Stimulated activated CD4-positive, alpha-beta T cell treated with anti-CD3 and anti-CD28 coated beads, Interleukin-4, amount 100 ng/mL, for 1 hour (primary cell): ENCODE results near the gene CD248.
"Not testable (repeated sequence)": the region's sequence is repeated elsewhere in the genome, so short reads cannot be mapped to it uniquely, and the experiment has no call there.

Experiments used
- DNase-seq: peaks from one replicate; pipeline ENCODE4 v3.0.0-alpha.2; 2020

CD248 gene

DNA sequence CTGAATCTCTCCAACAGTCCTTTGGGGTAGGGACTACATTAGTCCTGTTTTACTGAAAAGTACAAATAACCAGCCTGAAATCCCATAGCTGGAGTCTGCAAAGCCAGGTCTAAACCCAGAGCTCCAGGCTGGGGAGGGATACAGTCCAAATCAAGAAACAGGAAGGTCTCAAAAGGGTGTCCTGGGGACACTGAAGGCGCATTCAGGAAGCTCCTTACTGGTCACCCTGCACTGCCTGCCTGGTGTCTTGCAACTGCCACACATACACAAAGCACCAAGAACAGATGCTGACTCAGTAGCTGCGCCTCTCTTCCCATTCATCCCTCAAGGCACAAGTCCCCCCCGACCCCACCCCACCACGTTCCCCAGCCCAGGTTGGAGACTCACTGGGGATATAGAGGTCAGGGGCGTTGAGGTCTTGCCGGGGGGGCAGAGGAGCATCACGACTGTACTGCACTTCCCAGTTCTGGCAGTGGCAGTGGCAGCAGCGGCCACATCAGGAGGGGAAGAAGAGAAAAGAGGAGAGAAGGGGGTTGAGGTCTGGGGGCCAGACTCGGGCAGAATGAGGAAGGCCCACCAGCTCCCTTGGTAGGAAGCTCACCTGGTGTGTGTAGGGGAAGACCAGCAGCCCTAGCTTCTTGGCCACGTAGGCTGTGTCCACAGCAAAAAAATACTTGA, 29.5 kb downstream of the CD248 start:
- DNase-seq = no peak

DNA sequence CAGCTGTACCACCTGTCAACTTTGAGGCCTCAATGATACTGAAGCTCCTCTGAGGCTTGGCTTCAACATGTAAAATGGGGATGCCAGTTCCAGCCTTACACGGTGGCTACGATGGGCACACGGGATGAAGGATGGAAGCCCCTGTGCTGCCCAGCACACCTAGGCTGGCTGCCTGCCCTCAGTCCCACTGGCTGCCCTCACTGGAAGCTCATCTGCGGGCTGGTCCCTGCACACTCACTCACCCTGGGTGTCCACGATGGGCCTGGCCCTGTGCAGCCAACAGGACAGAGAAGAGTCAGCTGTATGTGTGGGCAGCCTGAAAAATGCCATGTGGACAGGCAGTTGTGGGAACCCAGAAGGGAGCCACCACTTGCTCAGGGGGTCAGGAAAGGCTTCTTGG, 30.1 kb downstream of the CD248 start:
- DNase-seq = no peak

DNA sequence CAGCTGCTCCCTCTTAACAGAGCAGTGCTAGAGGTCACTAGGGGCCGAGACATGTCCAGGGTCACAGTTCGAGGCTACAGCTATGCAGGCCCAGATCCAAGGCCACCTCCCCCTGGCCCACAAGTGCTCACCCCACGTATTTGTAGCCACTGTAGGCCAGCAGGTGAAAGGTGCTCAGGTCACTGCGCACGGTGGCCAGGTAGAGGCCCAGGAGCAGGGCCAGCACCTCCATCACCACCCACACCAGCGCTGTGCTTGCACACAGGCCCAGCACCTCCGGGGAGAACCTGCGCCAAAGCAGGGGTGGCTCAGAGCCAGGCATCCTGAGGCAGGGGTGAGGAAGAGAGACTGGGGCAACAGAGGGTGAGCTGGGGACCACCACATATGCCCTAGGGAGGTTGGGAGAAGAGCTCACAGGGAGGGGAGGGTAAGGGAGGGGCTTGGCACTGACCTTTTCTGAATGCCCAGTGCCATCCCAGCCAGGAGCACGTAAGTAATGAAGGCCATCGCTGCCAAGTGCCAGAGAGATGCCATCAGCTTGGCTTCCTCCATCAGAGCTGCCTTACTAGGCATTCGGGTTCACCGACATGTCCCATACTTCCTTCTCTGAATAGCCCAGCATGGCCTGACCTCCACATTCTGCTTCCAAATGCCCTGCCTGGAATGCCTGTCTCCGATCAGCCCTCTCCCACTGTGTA, 31.4 kb downstream of the CD248 start:
- no peak for DNase-seq

DNA sequence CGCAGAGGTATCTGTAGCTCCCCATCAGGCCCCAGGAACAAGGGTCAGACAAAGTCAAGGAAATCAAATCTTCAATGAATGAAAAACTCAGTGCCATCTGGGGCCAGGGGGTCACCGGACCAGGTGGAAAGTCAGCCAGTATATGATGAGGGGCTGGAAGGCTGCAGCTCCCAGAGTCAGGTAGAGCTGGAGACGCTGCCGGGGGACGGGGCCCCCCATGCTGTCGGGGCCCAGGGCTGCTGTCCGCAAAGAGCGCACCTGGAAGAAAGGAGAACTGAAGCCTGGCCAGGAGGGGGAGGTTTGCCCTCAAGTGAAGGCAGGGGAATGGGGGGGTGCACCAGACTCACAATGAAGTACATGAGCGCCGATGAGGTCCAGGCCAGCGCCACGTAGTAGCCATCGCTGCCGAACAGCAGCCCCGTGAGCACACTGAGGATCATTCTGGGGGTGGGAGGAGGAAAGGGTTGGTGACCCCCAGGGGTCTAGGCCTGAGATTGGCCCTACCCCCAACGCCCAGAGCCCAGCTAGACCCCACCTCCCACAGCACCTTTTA, 32.2 kb downstream of the CD248 start:
- no peak for DNase-seq

DNA sequence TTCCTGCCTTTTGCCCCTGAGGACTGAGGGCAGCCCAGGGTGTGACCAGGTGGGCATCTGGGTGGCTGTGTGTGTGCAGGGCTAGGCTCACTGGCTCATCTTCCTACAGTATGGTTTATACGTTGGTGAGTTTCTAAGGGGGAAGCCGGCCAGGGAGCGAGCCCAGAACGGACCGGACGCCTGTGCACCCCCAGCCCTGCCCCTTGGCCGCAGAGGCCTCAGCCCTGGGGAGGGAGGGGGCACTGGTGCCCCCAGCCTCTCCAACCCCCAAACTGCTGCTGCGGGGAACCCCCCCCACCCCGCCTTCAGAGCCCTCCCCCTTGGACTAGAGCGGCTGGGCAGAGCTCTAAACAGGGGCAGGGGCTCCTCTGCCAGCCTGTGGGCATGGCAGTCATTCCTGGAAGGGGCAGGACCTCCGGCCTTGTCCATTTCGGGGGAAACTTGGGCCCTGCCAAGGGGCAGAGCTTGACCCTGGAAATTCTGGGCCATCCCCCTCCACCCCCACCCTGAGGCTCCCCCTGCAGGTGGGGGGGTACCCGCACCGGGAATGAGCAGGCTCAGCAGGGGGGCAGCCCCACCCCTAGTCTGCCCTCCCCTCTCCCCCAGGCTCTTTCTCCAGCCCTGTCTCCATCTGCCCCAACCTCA, 33.3 kb downstream of the CD248 start:
- no peak for DNase-seq

DNA sequence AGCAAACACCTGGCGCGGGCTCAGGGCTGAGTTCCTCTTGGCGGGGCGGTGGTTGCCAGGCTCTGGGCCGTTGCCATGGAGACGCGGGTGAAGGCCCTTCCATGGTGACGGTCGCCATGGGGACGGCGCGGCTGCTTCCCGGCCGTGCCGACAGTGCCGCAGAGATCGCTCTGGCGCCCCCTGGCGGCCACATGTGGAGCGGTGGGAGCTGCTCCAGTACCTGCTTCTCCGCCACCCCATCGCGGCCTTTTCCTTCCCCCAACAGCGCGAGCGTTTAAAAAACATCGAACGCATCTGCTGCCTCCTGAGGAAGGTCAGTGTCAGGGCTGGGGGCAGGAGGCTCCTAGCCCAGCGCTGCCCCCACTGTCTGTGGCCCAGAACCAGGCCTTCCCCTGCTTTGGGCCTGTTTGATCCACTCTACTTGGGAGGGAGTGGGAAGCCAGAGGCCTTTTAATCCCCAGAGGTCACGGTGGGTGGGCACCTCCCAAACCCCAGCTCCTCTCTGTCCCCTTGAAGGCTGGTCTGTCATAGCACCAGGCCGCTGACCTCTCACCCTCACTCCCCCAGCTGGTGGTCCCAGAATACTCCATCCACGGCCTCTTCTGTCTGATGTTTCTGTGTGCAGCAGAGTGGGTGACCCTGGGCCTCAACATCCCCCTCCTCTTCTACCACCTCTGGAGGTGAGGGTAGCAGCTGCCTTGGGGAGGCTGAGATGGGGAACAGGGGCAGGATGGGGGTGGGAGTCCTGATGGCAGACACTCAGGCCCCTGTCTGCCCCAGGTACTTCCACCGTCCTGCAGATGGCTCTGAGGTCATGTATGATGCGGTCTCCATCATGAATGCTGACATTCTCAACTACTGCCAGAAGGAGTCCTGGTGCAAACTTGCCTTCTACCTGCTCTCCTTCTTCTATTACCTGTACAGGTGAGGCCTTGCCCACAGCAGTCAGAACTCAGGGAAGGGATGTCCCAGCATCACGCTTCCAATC, 34.1 kb downstream of the CD248 start:
- DNase-seq = peak; percentile 99

DNA sequence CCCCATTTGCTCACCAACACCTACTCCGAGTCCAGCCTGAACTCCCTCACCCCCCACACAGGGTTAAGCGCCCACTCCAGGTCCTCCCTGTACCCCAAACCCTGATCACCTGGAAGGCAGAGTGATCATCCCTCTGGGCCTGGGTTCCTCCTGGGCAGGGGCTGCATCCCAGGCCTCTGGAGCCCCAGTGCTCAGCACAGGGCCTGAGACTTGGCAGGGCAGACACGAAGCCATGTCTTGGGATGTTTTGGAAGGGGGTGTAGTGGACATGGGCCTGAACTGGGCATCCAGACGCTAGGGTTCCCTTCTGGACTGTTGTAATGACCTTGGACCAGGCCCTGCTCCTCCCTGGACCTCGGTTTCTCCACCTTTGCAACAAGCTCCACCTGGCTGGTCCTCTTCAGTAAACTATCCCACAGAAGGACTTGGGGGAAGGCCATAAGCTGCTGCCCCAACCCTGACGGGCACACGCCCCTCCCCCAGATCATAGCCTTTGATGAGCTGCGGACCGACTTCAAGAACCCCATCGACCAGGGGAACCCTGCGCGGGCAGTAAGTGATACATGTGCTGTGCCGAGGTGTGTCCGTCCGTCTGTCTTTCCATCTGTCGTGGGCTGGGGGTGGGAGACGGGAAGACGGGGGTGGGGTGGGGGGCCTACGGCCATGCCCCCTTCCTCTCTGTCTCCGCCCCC, 34.9 kb downstream of the CD248 start:
- no peak for DNase-seq

DNA sequence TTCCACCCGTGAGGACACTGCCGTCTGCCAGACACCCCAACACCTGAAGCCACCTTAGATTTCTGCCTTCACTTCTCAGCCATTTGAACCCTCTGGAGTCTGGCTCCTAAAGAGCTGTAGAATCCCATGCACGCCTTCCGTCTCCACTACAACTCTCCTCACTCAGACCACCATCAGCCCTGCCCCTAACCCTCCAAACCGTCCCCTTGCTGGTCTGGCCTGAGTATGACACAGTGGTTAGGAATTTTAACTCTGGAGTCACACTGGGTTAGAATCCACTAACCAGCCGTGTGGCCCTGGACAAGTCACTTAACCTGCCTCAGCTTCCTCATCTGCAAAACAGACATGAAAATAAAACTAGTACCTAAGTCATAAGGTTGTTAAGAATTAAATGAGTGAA, 35.8 kb downstream of the CD248 start:
- no peak for DNase-seq

DNA sequence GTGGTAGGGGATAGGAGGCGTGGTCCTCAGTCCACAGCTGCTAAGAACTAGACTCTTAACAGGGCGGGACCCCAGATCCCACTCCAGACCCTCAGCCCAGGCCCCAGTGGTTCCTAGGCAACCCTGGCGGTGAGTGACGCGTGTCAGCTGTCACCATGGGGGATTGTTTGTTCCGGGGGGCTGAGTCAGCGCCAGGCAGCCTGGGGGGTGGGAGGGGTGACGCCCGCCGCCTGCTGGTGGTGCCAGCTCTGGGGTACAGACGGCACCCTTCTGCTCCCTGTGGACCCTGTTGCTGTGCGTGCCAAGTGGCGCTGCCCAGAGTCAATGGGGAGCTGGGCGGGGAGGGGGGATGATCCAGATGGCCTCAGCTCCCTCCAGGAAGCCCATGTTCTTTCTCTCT, 36.4 kb downstream of the CD248 start:
- DNase-seq = no peak

DNA sequence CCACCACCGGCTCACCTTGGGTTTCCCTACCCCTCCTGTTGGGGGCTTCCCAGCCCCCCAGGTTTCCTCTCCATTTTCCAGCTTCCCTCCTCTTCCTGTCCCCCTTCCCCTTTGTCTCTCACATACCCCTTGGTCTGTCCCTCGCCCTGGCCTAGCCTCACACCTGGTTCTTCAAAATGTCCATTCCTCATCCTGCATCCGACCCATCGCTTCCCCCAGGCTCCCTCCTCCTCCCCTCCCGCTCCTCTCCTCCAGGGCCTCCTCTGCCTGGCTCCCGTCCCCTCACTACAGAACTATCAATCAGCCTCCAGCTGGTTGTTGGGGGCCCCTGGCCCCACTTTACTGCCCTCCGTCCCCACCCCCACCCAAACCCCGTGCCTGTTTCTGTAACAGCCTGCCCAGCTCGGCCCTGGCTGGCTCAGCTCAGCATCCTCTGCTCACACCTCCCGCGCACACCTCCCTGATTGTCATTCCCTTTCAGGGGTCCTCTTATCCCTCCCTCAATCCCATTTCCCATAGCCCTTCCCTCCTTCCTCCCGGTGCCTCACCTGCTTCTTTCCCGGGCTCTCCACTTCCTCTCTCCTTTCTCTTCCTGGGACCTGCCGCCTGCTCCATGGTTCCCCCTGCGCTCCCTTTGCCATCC, 37.6 kb downstream of the CD248 start:
- DNase-seq = no peak

DNA sequence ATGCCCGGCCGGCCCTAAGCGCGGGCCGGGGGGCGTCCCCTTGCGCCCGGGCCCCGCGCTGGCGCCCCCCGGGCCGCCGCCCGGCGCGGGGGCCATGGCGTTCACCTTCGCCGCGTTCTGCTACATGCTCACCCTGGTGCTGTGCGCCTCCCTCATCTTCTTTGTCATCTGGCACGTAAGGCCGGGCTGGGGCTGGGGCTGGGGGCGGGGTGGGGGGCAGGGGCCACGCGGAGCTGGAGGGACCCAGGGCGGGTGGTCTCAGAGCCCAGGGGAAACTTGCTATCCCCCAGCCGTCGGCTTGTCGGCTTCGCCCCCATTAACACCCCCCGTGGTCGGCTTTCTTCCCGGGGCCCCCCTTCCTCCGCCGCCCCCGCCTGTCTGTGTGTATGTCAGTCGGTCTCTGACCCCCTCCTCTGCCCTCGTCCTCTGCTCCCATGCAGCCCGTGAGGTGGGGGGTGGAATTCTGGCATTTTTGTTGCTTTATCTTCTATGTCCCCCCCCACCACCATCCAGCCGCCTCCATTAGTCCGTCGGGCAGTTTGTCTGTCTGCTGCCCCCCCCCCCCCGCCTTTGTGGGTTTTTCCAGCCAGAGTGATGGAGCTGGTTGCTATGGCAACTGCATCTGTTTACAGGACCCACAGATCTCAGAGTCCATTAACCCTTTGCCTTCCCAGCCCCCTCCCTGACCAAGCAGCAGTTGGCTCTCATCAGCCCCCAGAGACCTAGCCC, 38.3 kb downstream of the CD248 start:
- no peak for DNase-seq

DNA sequence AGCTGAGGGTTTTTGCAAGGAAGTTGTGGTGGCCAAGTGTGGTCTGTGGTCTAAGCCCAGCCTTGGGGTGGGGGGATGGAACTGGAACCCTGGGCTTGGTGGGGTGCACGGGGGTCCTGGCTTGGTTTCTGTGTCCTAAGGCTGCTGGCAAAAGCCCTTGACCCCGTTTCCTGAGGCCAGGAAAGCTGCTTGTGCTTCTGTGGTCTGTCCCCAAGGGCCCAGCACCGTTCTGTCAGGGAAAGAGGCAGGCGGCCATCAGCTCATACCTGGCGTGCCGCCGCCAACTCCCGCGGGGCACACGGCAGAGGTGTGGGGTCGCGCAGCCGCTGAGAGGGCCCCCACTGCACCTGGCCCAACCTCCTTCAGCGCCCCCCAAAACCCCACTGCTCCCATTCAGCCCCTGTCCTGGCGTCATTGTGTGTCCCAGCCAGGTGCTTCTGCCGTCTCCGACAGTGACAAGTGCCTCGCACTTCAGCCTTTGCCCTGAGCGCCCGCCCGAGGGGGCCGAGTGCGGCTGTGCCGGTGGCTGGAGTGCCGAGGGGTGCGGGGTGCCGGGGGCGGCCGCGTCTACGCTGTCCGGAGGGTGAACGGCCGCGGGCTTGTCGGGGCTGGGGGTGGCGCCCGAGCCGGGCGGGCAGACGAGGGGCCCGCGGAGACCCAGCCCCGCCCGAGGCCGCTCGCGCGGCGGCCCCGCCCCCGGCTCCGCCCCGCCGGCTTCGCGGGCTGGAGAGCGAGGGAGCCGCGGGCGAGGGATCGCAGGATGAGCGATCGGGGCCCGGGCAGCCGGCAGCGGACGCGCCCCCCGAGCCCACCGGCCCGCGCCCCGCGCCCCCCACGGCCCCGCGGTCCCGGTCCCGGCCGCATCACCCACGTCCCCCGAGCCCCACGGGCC, 39.1 kb downstream of the CD248 start, which contains the start of gene CNIH2:
TSS of gene CNIH2 (plus strand) at position 705 of the 892 bp plus-strand sequence. CDS start 282 bp downstream, outside the sequence.
- DNase-seq = peak; percentile 61

DNA sequence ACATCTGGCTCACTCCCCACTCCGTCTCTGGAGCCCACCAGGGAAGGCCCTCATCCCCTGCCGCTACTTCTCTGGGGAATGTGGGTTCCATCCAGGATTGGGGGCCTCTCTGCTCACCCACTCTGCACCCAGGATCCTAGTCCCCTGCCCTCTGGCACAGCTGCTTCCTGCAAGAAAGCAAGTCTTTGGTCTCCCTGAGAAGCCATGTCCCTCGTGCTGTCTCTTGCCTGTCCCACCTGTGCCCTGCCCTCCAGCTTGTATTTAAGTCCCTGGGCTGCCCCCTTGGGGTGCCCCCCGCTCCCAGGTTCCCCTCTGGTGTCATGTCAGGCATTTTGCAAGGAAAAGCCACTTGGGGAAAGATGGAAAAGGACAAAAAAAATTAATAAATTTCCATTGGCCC, 39.8 kb downstream of the CD248 start:
- DNase-seq = not testable (repeated sequence)

DNA sequence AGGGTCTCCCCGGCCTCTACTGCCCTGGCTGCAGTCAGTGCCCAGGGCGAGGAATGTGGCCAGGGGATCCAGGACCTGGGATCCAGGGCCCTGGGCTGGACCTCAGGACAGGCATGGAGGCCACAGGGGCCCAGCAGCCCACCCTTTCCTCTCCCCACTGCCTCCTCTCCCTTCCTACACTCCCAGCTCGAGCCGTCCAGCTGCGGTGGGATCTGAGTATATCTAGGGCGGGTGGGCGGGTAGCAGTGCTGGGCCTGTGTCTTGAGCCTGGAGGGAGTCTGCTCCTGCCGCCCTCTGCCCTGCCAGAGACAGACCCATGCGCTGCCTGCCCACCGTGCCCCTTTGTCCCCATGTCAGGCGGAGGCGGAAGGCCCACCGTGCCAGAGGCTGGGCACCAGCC, 40.2 kb downstream of the CD248 start:
- DNase-seq = not testable (repeated sequence)

DNA sequence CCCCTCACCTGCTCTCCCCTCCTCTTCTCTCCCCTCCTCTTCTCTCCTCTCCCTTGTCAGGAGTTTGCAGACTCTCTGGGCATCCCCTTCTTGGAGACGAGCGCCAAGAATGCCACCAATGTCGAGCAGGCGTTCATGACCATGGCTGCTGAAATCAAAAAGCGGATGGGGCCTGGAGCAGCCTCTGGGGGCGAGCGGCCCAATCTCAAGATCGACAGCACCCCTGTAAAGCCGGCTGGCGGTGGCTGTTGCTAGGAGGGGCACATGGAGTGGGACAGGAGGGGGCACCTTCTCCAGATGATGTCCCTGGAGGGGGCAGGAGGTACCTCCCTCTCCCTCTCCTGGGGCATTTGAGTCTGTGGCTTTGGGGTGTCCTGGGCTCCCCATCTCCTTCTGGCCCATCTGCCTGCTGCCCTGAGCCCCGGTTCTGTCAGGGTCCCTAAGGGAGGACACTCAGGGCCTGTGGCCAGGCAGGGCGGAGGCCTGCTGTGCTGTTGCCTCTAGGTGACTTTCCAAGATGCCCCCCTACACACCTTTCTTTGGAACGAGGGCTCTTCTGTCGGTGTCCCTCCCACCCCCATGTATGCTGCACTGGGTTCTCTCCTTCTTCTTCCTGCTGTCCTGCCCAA, 40.7 kb downstream of the CD248 start:
- no peak for DNase-seq

DNA sequence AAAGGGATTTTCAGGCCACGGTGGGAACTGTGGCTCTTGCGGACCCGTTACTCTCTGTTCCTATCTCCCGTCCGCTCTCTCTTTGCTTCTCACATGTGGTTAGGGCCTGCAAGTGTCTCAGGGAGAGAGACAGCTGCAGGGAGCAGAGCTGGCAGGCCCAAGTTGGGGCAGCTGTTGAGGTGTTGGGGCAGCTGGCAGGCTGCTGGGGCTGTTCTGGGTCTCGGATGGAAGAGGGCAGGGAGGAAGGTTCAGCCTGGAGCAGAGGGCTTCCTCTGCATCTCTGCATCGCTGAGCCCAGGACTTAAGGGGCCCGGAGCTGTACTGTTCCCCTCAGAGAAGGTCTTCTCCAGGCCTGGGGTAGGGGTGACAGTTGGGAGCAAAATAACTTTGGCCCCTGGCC, 41.4 kb downstream of the CD248 start:
- DNase-seq = no peak

DNA sequence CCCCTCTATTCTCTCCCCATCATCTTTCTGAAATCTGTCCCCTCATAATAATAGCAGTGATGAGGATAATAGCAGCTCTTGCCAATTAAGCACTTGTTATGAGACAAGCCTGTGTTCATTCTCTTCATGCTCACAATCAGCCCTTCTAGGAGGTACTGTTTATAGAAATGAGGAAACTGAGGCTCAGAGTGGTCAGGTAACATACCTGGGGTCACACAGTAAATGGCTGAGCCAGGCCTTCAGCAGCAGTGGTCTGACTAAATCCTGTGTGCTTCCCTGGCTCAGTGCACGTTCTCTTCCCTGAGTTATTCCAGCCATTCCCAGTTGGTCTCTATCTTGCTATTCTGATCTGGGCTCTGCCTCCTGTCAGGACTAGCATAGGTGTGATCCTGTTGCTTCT, 42.6 kb downstream of the CD248 start:
- no peak for DNase-seq

DNA sequence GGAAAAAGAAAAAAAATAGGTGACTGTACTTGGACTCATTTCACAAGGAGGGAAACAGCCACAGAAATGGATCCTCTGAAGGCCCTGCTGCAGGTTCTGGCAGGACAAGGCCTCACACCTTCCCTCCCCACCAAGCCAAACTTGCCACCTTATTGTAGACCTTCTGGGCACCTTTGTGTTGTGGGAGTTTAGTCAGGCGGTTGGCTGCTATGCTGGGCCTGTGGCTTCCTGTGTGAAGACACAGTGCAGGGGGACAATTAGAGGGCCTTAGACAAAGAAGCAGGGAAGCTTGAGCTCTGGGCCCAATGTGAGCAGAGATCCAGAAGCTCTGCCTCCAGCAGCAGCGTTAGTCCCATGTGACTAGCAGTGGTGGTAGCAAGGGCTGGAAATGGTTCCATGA, 44.2 kb downstream of the CD248 start:
- no peak for DNase-seq

DNA sequence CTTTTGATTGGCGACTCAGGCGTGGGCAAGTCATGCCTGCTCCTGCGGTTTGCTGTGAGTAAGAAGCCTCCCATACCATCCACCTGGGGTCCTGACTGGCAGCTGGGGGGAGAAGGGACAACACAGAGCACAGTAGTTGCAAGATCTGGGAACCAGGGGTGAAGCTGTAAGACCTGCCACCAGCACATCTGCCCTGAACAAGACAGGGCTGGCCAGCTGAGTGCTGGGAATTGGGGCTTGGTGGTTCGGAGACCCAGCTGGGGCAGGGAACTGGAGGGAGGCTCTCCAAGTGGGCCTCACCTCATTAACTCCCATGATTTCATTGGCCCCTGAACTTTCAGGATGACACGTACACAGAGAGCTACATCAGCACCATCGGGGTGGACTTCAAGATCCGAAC, 45.0 kb downstream of the CD248 start:
- no peak for DNase-seq
